ENCODE measurements around the gene ZBTB46. TPM values are rescaled to one million over a fixed set of nuclear protein-coding genes. Genes with fewer than 3 reads are reported as not detected.

The ZBTB46 gene
- total and polyA plus RNA-seq, 2 experiments from 2014 or later, result 2.0 to 4.0 TPM

DNA sequence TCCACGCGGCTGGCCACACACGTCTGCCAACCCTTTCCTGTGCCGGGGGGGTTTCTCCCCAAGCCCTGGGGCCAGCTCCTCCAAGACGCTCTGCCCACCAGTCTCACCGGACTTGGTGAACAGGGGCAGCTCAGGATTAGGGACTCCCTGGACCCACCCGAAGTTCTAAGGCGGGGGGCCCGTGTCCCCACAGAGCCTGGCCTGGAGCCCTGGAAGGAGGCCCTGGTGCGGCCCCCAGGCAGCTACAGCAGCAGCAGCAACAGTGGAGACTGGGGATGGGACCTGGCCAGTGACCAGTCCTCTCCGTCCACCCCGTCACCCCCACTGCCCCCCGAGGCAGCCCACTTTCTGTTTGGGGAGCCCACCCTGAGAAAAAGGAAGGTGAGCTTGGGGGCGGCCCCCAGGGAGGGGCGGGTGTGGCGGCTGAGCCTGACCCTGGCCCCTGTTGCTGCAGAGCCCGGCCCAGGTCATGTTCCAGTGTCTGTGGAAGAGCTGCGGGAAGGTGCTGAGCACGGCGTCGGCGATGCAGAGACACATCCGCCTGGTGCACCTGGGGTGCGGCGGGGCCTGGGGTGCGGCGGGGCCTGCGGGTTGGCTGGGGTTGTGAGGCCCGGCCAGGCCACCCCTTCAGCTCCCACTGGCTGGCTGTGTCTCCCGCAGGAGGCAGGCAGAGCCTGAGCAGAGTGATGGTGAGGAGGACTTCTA, 89.2 kb downstream of the ZBTB46 start:
- H3K27me3 ChIP-seq, result no peaks in the 10 kb centered on the region
- H3K4me1 ChIP-seq (ENCODE audit: insufficient read depth), result peaks cover 31% of the 10 kb centered on the region
- no peaks in the 10 kb centered on the region for H3K36me3 ChIP-seq (replicated peaks; ENCODE audit: insufficient read depth, low read depth)
- no peaks in the 10 kb centered on the region for H4K20me1 ChIP-seq (ENCODE audit: insufficient read depth, poor library complexity, severe bottlenecking)
- no peak overlapping the region for H3K4me3 ChIP-seq
- 83% methylated on average over 15 of the region's 30 CpGs for WGBS (ENCODE audit: low lambda C conversion rate, missing lambda C conversion rate)
- H3K79me2 ChIP-seq, result peaks cover 6% of the 10 kb centered on the region
- TF ChIP-seq, protein P1, sequence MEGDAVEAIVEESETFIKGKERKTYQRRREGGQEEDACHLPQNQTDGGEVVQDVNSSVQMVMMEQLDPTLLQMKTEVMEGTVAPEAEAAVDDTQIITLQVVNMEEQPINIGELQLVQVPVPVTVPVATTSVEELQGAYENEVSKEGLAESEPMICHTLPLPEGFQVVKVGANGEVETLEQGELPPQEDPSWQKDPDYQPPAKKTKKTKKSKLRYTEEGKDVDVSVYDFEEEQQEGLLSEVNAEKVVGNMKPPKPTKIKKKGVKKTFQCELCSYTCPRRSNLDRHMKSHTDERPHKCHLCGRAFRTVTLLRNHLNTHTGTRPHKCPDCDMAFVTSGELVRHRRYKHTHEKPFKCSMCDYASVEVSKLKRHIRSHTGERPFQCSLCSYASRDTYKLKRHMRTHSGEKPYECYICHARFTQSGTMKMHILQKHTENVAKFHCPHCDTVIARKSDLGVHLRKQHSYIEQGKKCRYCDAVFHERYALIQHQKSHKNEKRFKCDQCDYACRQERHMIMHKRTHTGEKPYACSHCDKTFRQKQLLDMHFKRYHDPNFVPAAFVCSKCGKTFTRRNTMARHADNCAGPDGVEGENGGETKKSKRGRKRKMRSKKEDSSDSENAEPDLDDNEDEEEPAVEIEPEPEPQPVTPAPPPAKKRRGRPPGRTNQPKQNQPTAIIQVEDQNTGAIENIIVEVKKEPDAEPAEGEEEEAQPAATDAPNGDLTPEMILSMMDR (IDR thresholded peaks at IDR 0.05; ENCODE audit: poor library complexity), result no peak
- TF ChIP-seq EZH2phosphoT487 (IDR thresholded peaks at IDR 0.05; ENCODE audit: low read depth, severe bottlenecking, unreplicated experiment) (no peak), EZH2 (IDR thresholded peaks at IDR 0.05; ENCODE audit: borderline replicate concordance) (no peak)
- H3K4me2 ChIP-seq, result peak overlapping the region; percentile 95
- H3K9me3 ChIP-seq (ENCODE audit: low read depth), result no peaks in the 10 kb centered on the region
- no peaks in the 10 kb centered on the region for H3K9me2 ChIP-seq (replicated peaks; ENCODE audit: insufficient read depth)
- DNase-seq (ENCODE audit: low spot score), result no peak
- H2AFZ ChIP-seq, result no peak overlapping the region
- H3K27ac ChIP-seq, result peak overlapping the region; percentile 98

DNA sequence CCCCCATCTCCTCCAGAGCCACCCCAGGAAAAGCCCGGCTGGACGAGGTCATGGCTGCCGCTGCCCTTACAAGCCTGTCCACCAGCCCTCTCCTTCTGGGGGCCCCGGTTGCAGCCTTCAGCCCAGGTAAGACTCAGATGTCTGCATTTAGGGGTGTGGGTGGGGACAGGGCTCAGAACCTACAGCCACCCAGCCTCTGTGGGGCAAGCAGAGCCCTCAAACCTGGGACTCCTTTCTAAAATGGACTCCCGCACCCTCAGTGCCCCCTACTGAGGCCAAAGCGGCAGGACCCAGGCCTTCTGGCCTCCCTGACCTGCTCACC, 89.7 kb downstream of the ZBTB46 start:
- peak overlapping the region; percentile 95 for H3K4me2 ChIP-seq
- no peak for TF ChIP-seq EZH2 (IDR thresholded peaks at IDR 0.05; ENCODE audit: borderline replicate concordance)
- TF ChIP-seq, protein P1 (IDR thresholded peaks at IDR 0.05; ENCODE audit: poor library complexity), result no peak
- no peak for TF ChIP-seq EZH2phosphoT487 (IDR thresholded peaks at IDR 0.05; ENCODE audit: low read depth, severe bottlenecking, unreplicated experiment)
- H3K27me3 ChIP-seq, result no peaks in the 10 kb centered on the region
- no peak for DNase-seq (ENCODE audit: low spot score)
- no peak overlapping the region for H3K4me3 ChIP-seq
- peaks cover 31% of the 10 kb centered on the region for H3K4me1 ChIP-seq (ENCODE audit: insufficient read depth)
- H3K79me2 ChIP-seq, result peaks cover 6% of the 10 kb centered on the region
- H4K20me1 ChIP-seq (ENCODE audit: insufficient read depth, poor library complexity, severe bottlenecking), result no peaks in the 10 kb centered on the region
- no peaks in the 10 kb centered on the region for H3K9me2 ChIP-seq (replicated peaks; ENCODE audit: insufficient read depth)
- no peaks in the 10 kb centered on the region for H3K36me3 ChIP-seq (replicated peaks; ENCODE audit: insufficient read depth, low read depth)
- no peak overlapping the region for H2AFZ ChIP-seq
- H3K27ac ChIP-seq, result peak overlapping the region; percentile 98
- no peaks in the 10 kb centered on the region for H3K9me3 ChIP-seq (ENCODE audit: low read depth)
- WGBS (ENCODE audit: low lambda C conversion rate, missing lambda C conversion rate), result 45% methylated on average over 6 of the region's 6 CpGs

GRCh38 chr20:63740627-63741353, 90.3 kb downstream of the ZBTB46 start:
- no peaks in the 10 kb centered on the region for H4K20me1 ChIP-seq (ENCODE audit: insufficient read depth, poor library complexity, severe bottlenecking)
- H2AFZ ChIP-seq, result peak overlapping the region; percentile 76
- TF ChIP-seq EZH2 (IDR thresholded peaks at IDR 0.05; ENCODE audit: borderline replicate concordance) (no peak), EZH2phosphoT487 (IDR thresholded peaks at IDR 0.05; ENCODE audit: low read depth, severe bottlenecking, unreplicated experiment) (no peak)
- TF ChIP-seq, protein P1 (IDR thresholded peaks at IDR 0.05; ENCODE audit: poor library complexity), result peak; percentile 20
- no peaks in the 10 kb centered on the region for H3K9me3 ChIP-seq (ENCODE audit: low read depth)
- H3K4me2 ChIP-seq, result peak overlapping the region; percentile 95
- H3K79me2 ChIP-seq, result peaks cover 6% of the 10 kb centered on the region
- H3K27ac ChIP-seq, result peak overlapping the region; percentile 98
- peaks cover 31% of the 10 kb centered on the region for H3K4me1 ChIP-seq (ENCODE audit: insufficient read depth)
- peak overlapping the region; percentile 62 for H3K4me3 ChIP-seq
- no peaks in the 10 kb centered on the region for H3K36me3 ChIP-seq (replicated peaks; ENCODE audit: insufficient read depth, low read depth)
- no peaks in the 10 kb centered on the region for H3K9me2 ChIP-seq (replicated peaks; ENCODE audit: insufficient read depth)
- WGBS (ENCODE audit: low lambda C conversion rate, missing lambda C conversion rate), result 1% methylated on average over 14 of the region's 29 CpGs
- H3K27me3 ChIP-seq, result no peaks in the 10 kb centered on the region
- peak; percentile 95 for DNase-seq (ENCODE audit: low spot score)

All from hepatocyte (in vitro differentiated cells).